Peyer's patch (tissue), 4 donors: ENCODE data around the gene C9orf153.

Experiments used
- POLR2A ChIP-seq, 2 donors: fragments of 450-650 bp; IDR thresholded peaks; one replicate each; pipeline ENCODE4 v1.5.1; 2017; ENCODE audit warnings: antibody characterized with exemption in 2 of 2, mild to moderate bottlenecking in 2 of 2, moderate library complexity in 2 of 2
- TF ChIP-seq, protein P1 (sequence below), 6 experiments: fragments of 450-650 bp in 4 of 6; fragments of 200-600 bp in 2 of 6; sonication (generic) in 1 of 6; IDR thresholded peaks; one replicate each; pipeline ENCODE4 v1.5.1; 2017 to 2019; ENCODE audit warnings: antibody characterized with exemption in 6 of 6, mild to moderate bottlenecking in 3 of 6, moderate library complexity in 1 of 6

DNA sequence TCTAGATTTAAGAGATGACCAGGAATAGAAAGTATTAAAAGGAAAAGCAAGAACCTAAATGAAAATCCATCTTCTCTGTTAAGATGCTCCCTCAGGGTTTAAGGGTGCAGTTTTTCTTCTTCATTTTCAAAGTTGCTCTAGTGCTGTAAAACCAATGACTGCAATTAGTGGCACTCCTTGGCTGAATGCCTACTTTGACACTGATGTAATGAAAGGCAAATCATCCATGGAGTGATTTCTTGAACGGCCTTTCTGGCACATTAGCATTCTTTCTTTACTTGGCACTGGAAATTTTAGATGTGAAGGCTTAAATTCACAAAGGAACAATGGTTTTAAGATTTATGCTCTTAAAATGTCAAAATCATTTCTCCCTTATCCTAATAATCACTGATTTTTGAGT lies 42.2 kb upstream of the C9orf153 start:
- TF ChIP-seq, protein P1, sequence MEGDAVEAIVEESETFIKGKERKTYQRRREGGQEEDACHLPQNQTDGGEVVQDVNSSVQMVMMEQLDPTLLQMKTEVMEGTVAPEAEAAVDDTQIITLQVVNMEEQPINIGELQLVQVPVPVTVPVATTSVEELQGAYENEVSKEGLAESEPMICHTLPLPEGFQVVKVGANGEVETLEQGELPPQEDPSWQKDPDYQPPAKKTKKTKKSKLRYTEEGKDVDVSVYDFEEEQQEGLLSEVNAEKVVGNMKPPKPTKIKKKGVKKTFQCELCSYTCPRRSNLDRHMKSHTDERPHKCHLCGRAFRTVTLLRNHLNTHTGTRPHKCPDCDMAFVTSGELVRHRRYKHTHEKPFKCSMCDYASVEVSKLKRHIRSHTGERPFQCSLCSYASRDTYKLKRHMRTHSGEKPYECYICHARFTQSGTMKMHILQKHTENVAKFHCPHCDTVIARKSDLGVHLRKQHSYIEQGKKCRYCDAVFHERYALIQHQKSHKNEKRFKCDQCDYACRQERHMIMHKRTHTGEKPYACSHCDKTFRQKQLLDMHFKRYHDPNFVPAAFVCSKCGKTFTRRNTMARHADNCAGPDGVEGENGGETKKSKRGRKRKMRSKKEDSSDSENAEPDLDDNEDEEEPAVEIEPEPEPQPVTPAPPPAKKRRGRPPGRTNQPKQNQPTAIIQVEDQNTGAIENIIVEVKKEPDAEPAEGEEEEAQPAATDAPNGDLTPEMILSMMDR (IDR thresholded peaks at IDR 0.05), result no peak
- TF ChIP-seq POLR2A (IDR thresholded peaks at IDR 0.05), result no peak
